CD1c-positive myeloid dendritic cell (primary cell): ENCODE results near the gene PCSK6.
"Not testable (repeated sequence)": the region's sequence is repeated elsewhere in the genome, so short reads cannot be mapped to it uniquely, and the experiment has no call there.

Experiments used
- DNase-seq: peaks from one replicate; pipeline ENCODE4 v3.0.0-alpha.2; 2016; ENCODE audit errors: extremely low spot score

PCSK6 gene

GRCh38 chr15:101308604-101309435, 180.7 kb downstream of the PCSK6 start:
- DNase-seq = no peak

- no peak for DNase-seq
Observed at GRCh38 chr15:101307897-101308603, 181.5 kb downstream of the PCSK6 start.

GRCh38 chr15:101307048-101307896, 182.2 kb downstream of the PCSK6 start:
- no peak for DNase-seq

- no peak for DNase-seq
Observed at GRCh38 chr15:101306341-101307047, 183.0 kb downstream of the PCSK6 start.

- DNase-seq = no peak
Observed at GRCh38 chr15:101305820-101306255, 183.7 kb downstream of the PCSK6 start.

- no peak for DNase-seq
Observed at GRCh38 chr15:101303408-101303807, 186.1 kb downstream of the PCSK6 start.

- no peak for DNase-seq
Observed at GRCh38 chr15:101296418-101297405, 192.8 kb downstream of the PCSK6 start.

GRCh38 chr15:101295607-101296161, 193.8 kb downstream of the PCSK6 start:
- no peak for DNase-seq

- DNase-seq = peak; percentile 99
Observed at GRCh38 chr15:101294731-101295606, 194.5 kb downstream of the PCSK6 start, which contains the start of gene SNRPA1. Gene SNRPA1, minus strand, starts transcription at chr15:101295248. Its CDS starts 70 bp downstream, at chr15:101295178.

GRCh38 chr15:101293122-101293521, 196.4 kb downstream of the PCSK6 start:
- DNase-seq = no peak

GRCh38 chr15:101288905-101289513, 200.5 kb downstream of the PCSK6 start:
- DNase-seq = peak; percentile 75

GRCh38 chr15:101287342-101287741, 202.2 kb downstream of the PCSK6 start:
- DNase-seq = not testable (repeated sequence)

GRCh38 chr15:101286471-101287114, 202.9 kb downstream of the PCSK6 start:
- no peak for DNase-seq

GRCh38 chr15:101283931-101284330, 205.6 kb downstream of the PCSK6 start:
- DNase-seq = no peak

- no peak for DNase-seq
Observed at GRCh38 chr15:101280007-101280406, 209.5 kb downstream of the PCSK6 start.

GRCh38 chr15:101277943-101278564, 211.5 kb downstream of the PCSK6 start:
- DNase-seq = no peak
